ENCODE measurements around the gene CTAGE6.
"Not testable (repeated sequence)": the region's sequence is repeated elsewhere in the genome, so short reads cannot be mapped to it uniquely, and the experiment has no call there.

DNA sequence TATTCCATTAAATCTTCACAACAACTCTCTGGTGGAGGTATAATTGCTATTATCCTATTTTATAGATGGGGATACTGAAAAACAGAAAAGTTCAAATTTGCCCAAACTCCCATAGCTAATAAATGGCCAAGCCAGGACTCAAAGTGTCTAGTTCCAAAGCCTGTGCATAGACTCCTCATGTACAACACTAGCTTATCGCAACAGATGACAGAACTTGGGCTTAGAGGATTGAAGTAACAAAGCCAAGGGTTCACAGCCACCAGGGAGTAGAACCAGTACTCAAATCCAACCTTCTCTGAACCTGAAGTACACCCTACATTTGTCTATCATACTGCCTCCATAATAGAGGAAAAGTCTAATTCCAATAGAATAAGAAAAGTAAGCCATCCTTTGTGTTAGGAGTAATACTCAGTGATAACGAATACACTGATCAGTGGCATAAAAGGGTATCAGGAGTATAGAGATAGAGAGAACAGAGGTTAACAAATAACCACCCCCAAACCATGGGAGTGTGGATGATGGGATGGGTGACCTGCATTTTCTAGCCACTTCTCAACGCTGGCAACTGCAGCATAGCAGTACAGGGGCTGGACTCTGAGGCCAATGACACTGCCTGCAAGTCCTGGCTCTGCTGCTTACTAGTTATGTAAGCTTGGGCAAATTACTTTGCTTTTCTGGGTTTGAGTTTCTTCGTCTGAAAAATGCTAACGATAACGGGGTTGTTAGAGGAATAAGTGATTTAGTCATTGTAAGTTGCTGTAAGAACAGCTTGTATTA lies 39.8 kb upstream of the CTAGE6 start:
- TF ChIP-seq, protein P1, sequence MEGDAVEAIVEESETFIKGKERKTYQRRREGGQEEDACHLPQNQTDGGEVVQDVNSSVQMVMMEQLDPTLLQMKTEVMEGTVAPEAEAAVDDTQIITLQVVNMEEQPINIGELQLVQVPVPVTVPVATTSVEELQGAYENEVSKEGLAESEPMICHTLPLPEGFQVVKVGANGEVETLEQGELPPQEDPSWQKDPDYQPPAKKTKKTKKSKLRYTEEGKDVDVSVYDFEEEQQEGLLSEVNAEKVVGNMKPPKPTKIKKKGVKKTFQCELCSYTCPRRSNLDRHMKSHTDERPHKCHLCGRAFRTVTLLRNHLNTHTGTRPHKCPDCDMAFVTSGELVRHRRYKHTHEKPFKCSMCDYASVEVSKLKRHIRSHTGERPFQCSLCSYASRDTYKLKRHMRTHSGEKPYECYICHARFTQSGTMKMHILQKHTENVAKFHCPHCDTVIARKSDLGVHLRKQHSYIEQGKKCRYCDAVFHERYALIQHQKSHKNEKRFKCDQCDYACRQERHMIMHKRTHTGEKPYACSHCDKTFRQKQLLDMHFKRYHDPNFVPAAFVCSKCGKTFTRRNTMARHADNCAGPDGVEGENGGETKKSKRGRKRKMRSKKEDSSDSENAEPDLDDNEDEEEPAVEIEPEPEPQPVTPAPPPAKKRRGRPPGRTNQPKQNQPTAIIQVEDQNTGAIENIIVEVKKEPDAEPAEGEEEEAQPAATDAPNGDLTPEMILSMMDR (IDR thresholded peaks at IDR 0.05) = not testable (repeated sequence)
- TF ChIP-seq ZFX (IDR thresholded peaks at IDR 0.05; ENCODE audit: borderline replicate concordance) = not testable (repeated sequence)
